Right lobe of liver (tissue), 4 donors: ENCODE results near the gene PLD5.
"Not testable (repeated sequence)": the region's sequence is repeated elsewhere in the genome, so short reads cannot be mapped to it uniquely, and the experiment has no call there.

Experiments used
- POLR2A ChIP-seq: fragments of 450-650 bp; IDR thresholded peaks from one replicate; pipeline ENCODE4 v1.6.1; 2017; ENCODE audit warnings: antibody characterized with exemption, mild to moderate bottlenecking
- TF ChIP-seq, protein P1 (sequence below), 4 donors: fragments of 200-600 bp in 3 of 4; fragments of 450-650 bp in 1 of 4; IDR thresholded peaks; one replicate each; pipeline versions ENCODE4 v1.5.1 to v1.8.0; 2016 to 2022; ENCODE audit warnings: antibody characterized with exemption in 4 of 4, mild to moderate bottlenecking in 2 of 4
- donor health status: DM: no; HTN: no; CAD: no.
- donor health status: DM: no; HTN: no; CAD: no.
- donor health status: DM: no; HTN: yes; CAD: no.

DNA sequence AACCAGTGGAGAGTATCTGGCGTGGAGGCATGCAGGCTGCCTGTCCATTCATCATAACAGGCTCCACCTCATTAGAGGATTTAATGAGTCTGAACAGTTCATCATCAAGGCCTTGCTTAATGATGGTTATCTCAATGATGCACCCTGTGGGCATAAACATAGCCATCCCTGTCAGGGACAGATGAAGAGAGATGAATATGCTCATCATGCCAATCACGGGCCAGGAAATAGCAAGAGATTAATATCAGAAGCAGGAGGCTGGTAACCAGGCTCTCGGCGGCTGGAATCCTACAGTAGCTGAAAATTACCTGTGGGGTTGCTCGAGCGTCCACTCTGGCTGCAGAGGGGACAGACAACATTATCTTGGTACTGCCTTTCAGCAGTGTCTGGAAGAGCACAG is 247.7 kb downstream of the PLD5 start:
- TF ChIP-seq, protein P1, sequence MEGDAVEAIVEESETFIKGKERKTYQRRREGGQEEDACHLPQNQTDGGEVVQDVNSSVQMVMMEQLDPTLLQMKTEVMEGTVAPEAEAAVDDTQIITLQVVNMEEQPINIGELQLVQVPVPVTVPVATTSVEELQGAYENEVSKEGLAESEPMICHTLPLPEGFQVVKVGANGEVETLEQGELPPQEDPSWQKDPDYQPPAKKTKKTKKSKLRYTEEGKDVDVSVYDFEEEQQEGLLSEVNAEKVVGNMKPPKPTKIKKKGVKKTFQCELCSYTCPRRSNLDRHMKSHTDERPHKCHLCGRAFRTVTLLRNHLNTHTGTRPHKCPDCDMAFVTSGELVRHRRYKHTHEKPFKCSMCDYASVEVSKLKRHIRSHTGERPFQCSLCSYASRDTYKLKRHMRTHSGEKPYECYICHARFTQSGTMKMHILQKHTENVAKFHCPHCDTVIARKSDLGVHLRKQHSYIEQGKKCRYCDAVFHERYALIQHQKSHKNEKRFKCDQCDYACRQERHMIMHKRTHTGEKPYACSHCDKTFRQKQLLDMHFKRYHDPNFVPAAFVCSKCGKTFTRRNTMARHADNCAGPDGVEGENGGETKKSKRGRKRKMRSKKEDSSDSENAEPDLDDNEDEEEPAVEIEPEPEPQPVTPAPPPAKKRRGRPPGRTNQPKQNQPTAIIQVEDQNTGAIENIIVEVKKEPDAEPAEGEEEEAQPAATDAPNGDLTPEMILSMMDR (IDR thresholded peaks at IDR 0.05): not testable (repeated sequence)
- TF ChIP-seq POLR2A: not testable (repeated sequence)
